Ovary (tissue), 9 donors: ENCODE measurements around the gene PLEKHO2. TPM values are rescaled to one million over a fixed set of nuclear protein-coding genes. Genes with fewer than 3 reads are reported as not detected.
A peak's percentile ranks its signal among the peaks of the same experiment; 100 is the strongest.

Experiments used
- DNase-seq, 5 donors: peaks; one replicate each; pipeline ENCODE4 v3.0.0-alpha.2; 2019 to 2020
- H3K27ac ChIP-seq, 2 donors: fragments of 200-600 bp; one replicate each; pipeline versions ENCODE4 v1.5.1 to v1.8.0; 2019 to 2022
- H3K27me3 ChIP-seq: fragments of 200-600 bp; one replicate; pipeline ENCODE4 v1.8.0; 2022
- H3K36me3 ChIP-seq: fragments of 200-600 bp; sonication (generic); one replicate; pipeline ENCODE4 v1.5.1; 2019
- H3K4me1 ChIP-seq: one replicate; pipeline ENCODE4 v1.8.1; 2013; ENCODE audit warnings: mild to moderate bottlenecking, moderate library complexity; ENCODE audit not compliant: insufficient read depth
- H3K4me3 ChIP-seq: fragments of 200-600 bp; sonication (generic); one replicate; pipeline ENCODE4 v1.5.1; 2017
- H3K9me3 ChIP-seq, 2 donors: fragments of 200-600 bp in 1 of 2; sonication (generic) in 1 of 2; one replicate each; pipeline versions ENCODE4 v1.5.1 to v1.8.1; 2013 to 2019; ENCODE audit warnings: mild to moderate bottlenecking in 1 of 2, moderate library complexity in 1 of 2
- EP300 ChIP-seq: sonication (generic); formaldehyde crosslinking; IDR thresholded peaks from one replicate; pipeline ENCODE4 v1.6.1; 2017; ENCODE audit warnings: antibody characterized with exemption
- POLR2A ChIP-seq: fragments of 450-650 bp; IDR thresholded peaks from one replicate; pipeline ENCODE4 v1.6.1; 2017; ENCODE audit warnings: antibody characterized with exemption, mild to moderate bottlenecking, moderate library complexity
- WGBS, 3 donors: extraction: QIAGEN DNeasy Blood & Tissue Kit in 1 of 3; methylation state at CpG; one replicate each; pipeline versions ENCODE4 v1.1.5 to v1.1.7; 2013 to 2017; 5-methylcytosine and 5-hydroxymethylcytosine counted together
- intact Hi-C, 4 donors: fragments of 100-400 bp; cut with DNase I; formaldehyde crosslinking; loops; one replicate each; pipeline versions ENCODE4 v1.11.0 to v1.15.1; 2022 to 2023
- polyA plus RNA-seq, 2 donors: library from polyadenylated mRNA; stranded (reverse); fragments of 200-250 nt in 1 of 2; fragments of 350-450 nt in 1 of 2; fragmentation: Illumina TruSeq in 1 of 2; extraction: RNeasy Lipid Tissue Mini Kit (QIAGEN cat#74804) in 1 of 2; gene quantifications; one replicate each; pipeline ENCODE4 v1.2.3, GENCODE V29; 2013 to 2014
- total RNA-seq, 7 donors: library from RNA; depleted of rRNA in 2 of 7; stranded (reverse); fragments of >200 nt in 2 of 7; fragmentation: NEBNext Ultra II Directional in 3 of 7; extraction: Animal tissue kit (Norgen Biotek cat#: 25700) in 3 of 7; gene quantifications; one replicate each; pipeline versions ENCODE4 v1.1.0 to v1.2.4, GENCODE V29; 2016 to 2023
- TF ChIP-seq, protein P1 (sequence below), 3 donors: fragments of 450-650 bp in 2 of 3; fragments of 200-600 bp in 1 of 3; IDR thresholded peaks; one replicate each; pipeline versions ENCODE4 v1.5.1 to v1.8.0; 2016 to 2022; ENCODE audit warnings: antibody characterized with exemption in 3 of 3, mild to moderate bottlenecking in 1 of 3
- donor health status: DM: no; HTN: no; CAD: no; lungs with moderate emphysema.
- donor health status: DM: no; HTN: no; CAD: no.
- donor health status: Bipolar disorder and iron deficiency.
- donor health status: DM: yes; HTN: yes; CAD: no.
- donor health status: DM: no; HTN: no; CAD: no.
- donor health status: DM: yes; HTN: yes; CAD: no.

PLEKHO2 gene
- total and polyA plus RNA-seq, 9 donors: 12.6 to 42.7 (median 27.5) TPM

DNA sequence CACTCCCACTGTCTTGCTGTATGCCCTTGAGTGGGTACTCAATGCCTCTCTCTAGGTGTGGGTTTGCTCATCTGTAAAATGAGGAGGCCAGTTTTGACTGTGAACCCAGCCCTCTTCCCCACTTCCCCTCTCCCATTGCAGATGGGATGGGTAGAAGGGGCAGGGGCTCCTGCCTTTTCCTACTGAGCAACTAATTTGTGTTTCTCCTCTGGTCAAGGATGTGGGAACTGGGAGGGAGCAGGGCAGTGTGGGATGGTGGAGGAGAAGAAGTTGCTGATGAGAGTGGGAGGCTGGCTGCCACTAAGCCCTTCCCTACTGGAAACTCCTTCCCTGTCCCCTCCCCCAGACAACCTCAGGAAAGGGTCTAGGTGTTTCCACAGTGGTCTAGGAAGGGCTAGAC is 49.8 kb downstream of the PLEKHO2 start:
- no peaks in the 10 kb centered on the region for H3K36me3 ChIP-seq
- H3K4me3 ChIP-seq: no peak overlapping the region
- TF ChIP-seq, protein P1, sequence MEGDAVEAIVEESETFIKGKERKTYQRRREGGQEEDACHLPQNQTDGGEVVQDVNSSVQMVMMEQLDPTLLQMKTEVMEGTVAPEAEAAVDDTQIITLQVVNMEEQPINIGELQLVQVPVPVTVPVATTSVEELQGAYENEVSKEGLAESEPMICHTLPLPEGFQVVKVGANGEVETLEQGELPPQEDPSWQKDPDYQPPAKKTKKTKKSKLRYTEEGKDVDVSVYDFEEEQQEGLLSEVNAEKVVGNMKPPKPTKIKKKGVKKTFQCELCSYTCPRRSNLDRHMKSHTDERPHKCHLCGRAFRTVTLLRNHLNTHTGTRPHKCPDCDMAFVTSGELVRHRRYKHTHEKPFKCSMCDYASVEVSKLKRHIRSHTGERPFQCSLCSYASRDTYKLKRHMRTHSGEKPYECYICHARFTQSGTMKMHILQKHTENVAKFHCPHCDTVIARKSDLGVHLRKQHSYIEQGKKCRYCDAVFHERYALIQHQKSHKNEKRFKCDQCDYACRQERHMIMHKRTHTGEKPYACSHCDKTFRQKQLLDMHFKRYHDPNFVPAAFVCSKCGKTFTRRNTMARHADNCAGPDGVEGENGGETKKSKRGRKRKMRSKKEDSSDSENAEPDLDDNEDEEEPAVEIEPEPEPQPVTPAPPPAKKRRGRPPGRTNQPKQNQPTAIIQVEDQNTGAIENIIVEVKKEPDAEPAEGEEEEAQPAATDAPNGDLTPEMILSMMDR (IDR thresholded peaks at IDR 0.05): no peak
- TF ChIP-seq EP300 (no peak), POLR2A (no peak)
- no peak overlapping the region for H3K27ac ChIP-seq
- no peaks in the 10 kb centered on the region for H3K9me3 ChIP-seq
- no peaks in the 10 kb centered on the region for H3K27me3 ChIP-seq
- no peak for DNase-seq
- intact Hi-C loops: loop anchor here in 2 of 4 donors (10.0 kb wide), 2 partner anchors 47 to 157 kb away; partner anchors contain the start of gene PLEKHO2 (in 1 of the 2)
- peaks cover 8% of the 10 kb centered on the region for H3K4me1 ChIP-seq

DNA sequence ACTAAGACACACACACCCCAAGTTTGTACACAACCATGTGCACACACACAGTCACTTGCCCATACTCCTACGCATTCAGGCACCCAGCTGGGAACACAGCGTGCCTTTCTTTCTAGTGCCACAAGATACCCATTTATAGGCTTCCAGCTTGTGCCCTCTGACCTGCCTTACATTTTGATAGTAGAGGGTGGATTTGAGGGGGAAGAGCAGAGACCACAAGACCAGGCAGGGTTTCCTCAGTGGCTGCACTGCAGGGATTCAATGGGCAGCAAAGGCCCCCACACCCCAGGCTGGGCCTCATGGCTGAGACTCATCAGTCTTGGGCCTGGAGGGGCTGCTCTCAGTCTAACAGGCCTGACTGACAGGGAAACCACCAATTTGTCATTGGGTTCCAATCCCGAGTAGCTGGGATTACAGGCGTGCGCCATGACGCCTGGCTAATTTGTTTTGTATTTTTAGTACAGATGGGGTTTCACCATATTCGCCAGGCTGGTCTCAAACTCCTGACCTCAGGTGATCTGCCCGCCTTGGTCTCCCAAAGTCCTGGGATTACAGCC is 51.2 kb downstream of the PLEKHO2 start:
- H3K9me3 ChIP-seq: no peaks in the 10 kb centered on the region
- H3K36me3 ChIP-seq: no peaks in the 10 kb centered on the region
- WGBS, 3 donors: 93 to 95% (median 95%) methylated on average over 8 of the region's 8 CpGs
- no peak overlapping the region for H3K27ac ChIP-seq
- peaks cover 20% of the 10 kb centered on the region for H3K4me1 ChIP-seq
- TF ChIP-seq, protein P1 (IDR thresholded peaks at IDR 0.05): no peak
- no peak for TF ChIP-seq EP300
- H3K27me3 ChIP-seq: no peaks in the 10 kb centered on the region
- intact Hi-C loops: loop anchor here in 2 of 4 donors (10.0 kb wide), 2 partner anchors 48 to 158 kb away; partner anchors contain the start of gene PLEKHO2 (in 1 of the 2)
- no peak overlapping the region for H3K4me3 ChIP-seq
- no peak for DNase-seq

DNA sequence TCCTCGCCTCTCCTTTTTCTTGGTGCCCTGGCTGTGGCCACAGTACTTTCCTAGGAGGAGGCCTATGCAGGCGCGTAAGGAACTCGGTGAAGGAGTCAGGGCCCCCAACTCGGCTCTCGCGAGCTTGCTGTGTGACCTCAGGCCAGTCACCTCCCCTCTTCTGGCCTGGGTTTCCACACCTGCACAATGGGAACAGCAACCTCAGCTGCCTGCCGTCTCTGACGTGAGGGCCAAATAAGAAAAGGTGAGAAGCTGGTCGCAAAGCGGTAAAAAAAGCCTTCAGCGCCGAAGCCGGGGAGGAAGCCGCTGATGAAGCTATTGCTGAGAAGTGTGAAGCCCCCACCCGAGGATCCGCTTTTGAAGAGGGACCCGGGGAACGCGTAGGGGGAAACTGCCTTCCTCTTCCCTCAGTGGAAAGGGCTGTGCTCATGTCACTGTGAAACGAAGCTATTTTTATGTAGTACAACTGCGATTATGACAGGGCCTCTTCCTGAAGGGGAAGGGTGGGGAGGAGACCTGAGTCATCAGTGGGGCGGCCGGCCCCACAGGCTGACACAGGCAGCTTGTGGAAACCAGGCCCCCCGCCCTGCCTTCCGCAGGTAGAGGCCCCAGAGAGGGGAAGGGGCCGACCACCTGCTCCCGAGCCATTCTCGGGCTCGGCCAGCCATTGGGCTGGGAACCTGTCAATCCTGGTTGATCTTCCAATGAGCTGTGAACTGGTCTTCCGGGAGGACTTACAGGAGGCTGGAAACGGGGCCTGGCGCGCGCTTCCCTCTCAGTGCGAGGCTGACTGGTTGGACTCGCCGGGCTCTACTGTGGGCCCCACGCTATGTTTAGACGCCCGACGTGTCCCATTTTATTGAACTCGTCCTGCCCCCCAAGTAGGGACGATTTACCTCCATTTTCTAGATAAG is 52.0 kb downstream of the PLEKHO2 start:
- TF ChIP-seq EP300 (no peak), POLR2A (peak; percentile 38)
- Histone ChIP-seq H3K27ac (peak overlapping the region in 1 of 2 donors; percentile 36), H3K36me3 (no peaks in the 10 kb centered on the region), H3K4me1 (peaks cover 20% of the 10 kb centered on the region), H3K27me3 (no peaks in the 10 kb centered on the region), H3K4me3 (peak overlapping the region; percentile 19), H3K9me3 (no peaks in the 10 kb centered on the region)
- DNase-seq: peak; percentile 89 to 94 (median 91)
- intact Hi-C loops: loop anchor here in 2 of 4 donors (10.0 kb wide), 2 partner anchors 49 to 159 kb away; partner anchors contain the start of gene PLEKHO2 (in 1 of the 2)
- WGBS, 3 donors: 35% methylated on average over 42 to 44 of the region's 44 CpGs

DNA sequence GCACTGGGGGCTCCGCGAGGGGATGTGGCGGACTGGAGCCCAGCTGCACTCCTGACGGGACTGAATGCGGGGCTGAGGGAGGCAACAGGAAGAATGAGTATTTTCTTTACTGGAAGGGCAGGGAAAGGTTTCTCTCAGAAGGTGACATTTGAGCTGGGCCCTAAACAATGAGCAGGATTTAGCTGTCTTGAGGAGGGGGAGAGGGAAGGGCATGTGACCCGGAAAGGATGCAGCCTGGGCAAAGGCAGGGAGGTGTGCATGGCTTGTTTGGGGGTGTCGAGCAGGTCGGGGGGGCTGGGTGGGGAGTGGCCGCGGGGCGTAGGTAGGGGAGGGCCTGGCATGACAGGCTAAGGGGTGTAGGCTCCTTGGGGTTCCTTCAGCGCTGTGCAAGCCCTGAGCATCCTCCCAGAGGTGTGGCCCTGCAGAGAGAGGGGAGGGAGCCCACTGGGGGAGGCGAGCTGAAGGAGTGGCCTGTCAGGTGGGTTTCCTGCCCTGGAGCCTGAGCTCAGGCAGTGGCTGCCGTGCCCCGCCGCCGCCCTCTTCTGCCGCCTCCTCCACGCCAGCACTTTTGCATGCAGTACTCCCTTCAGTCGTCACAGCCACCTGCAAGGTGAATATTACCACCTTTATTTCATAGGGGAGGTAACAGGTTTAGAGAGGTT is 52.8 kb downstream of the PLEKHO2 start:
- TF ChIP-seq, protein P1 (IDR thresholded peaks at IDR 0.05): no peak
- TF ChIP-seq POLR2A (no peak), EP300 (no peak)
- 52 to 57% (median 56%) methylated on average over 20 of the region's 20 CpGs for WGBS, 3 donors
- intact Hi-C loops: loop anchor here in 2 of 4 donors (5.0 to 10.0 kb wide), 3 partner anchors 50 to 160 kb away; partner anchors contain the start of gene PLEKHO2 (in 2 of the 2)
- no peaks in the 10 kb centered on the region for H3K27me3 ChIP-seq
- peaks cover 20% of the 10 kb centered on the region for H3K4me1 ChIP-seq
- H3K36me3 ChIP-seq: no peaks in the 10 kb centered on the region
- no peaks in the 10 kb centered on the region for H3K9me3 ChIP-seq
- no peak for DNase-seq
- H3K4me3 ChIP-seq: peak overlapping the region; percentile 19
- peak overlapping the region in 1 of 2 donors; percentile 36 for H3K27ac ChIP-seq
